MM.1S (cell line): ENCODE results near the gene ADAMTSL2.

Source experiments
- CTCF ChIP-seq: fragments of 300-600 bp; sonication (generic); IDR thresholded peaks from 2 replicates; pipeline ENCODE4 v1.5.1; 2016; ENCODE audit warnings: antibody characterized with exemption, low read length, mixed read lengths
- EZH2 ChIP-seq: fragments of 300-600 bp; sonication (generic); optimal IDR thresholded peaks from 2 replicates; pipeline ENCODE3; 2017; ENCODE audit warnings: low read depth, mild to moderate bottlenecking, antibody characterized with exemption, low read length, mixed read lengths
- EZH2phosphoT487 ChIP-seq: fragments of 300-600 bp; sonication (generic); IDR thresholded peaks from 2 replicates; pipeline ENCODE4 v1.6.1; 2018; ENCODE audit warnings: antibody characterized with exemption, low read length

- no peak for TF ChIP-seq CTCF
- no peak for TF ChIP-seq EZH2
- TF ChIP-seq EZH2phosphoT487 = no peak
Measured at GRCh38 chr9:133573791-133574515, 39.4 kb downstream of the ADAMTSL2 start.
